Activated naive CD4-positive, alpha-beta T cell treated with anti-CD3 and anti-CD28 coated beads, Interleukin-2, amount 50 U/mL, for 24 hours (primary cell): ENCODE measurements around the gene ALX1.

Experiments used
- H3K27ac Mint-ChIP-seq: one replicate; pipeline ENCODE4 v1.8.0; 2021; ENCODE audit warnings: mild to moderate bottlenecking, mixed read lengths
- H3K27me3 Mint-ChIP-seq: one replicate; pipeline ENCODE4 v1.8.0; 2021; ENCODE audit warnings: mixed read lengths
- H3K36me3 Mint-ChIP-seq: one replicate; pipeline ENCODE4 v1.8.0; 2021; ENCODE audit warnings: mixed read lengths
- H3K4me1 Mint-ChIP-seq: one replicate; pipeline ENCODE4 v1.8.0; 2021; ENCODE audit warnings: mixed read lengths
- H3K4me3 Mint-ChIP-seq: one replicate; pipeline ENCODE4 v1.8.0; 2021; ENCODE audit warnings: mild to moderate bottlenecking, mixed read lengths
- H3K9me3 Mint-ChIP-seq: one replicate; pipeline ENCODE4 v1.8.0; 2021; ENCODE audit warnings: mixed read lengths

ALX1 gene

GRCh38 chr12:85348779-85349178 lies 68.8 kb downstream of the ALX1 start:
- H3K9me3 Mint-ChIP-seq = no peaks in the 10 kb centered on the region
- H3K4me3 Mint-ChIP-seq = no peak overlapping the region
- no peaks in the 10 kb centered on the region for H3K4me1 Mint-ChIP-seq
- H3K27ac Mint-ChIP-seq = no peak overlapping the region
- no peaks in the 10 kb centered on the region for H3K36me3 Mint-ChIP-seq
- no peaks in the 10 kb centered on the region for H3K27me3 Mint-ChIP-seq

GRCh38 chr12:85350356-85350755 lies 70.3 kb downstream of the ALX1 start:
- H3K4me1 Mint-ChIP-seq = no peaks in the 10 kb centered on the region
- H3K36me3 Mint-ChIP-seq = no peaks in the 10 kb centered on the region
- no peaks in the 10 kb centered on the region for H3K9me3 Mint-ChIP-seq
- no peak overlapping the region for H3K27ac Mint-ChIP-seq
- H3K27me3 Mint-ChIP-seq = no peaks in the 10 kb centered on the region
- H3K4me3 Mint-ChIP-seq = no peak overlapping the region
